HFF-Myc (cell line): Measurements from ENCODE around the gene C16orf90.

Experiments
- DNase-seq: peaks from one replicate; pipeline ENCODE4 v3.0.0-alpha.2; 2011; ENCODE audit warnings: low read depth; ENCODE audit errors: extremely low read depth
- H3K4me3 ChIP-seq: replicated peaks from 2 replicates; pipeline ENCODE4 v1.5.1; 2011; ENCODE audit warnings: low read depth, mild to moderate bottlenecking, control low read depth, low read length
- TF ChIP-seq, protein P1 (sequence below): IDR thresholded peaks from 2 replicates; pipeline ENCODE4 v1.5.1; 2012; ENCODE audit warnings: mild to moderate bottlenecking, low read depth, low read length, control low read depth; ENCODE audit errors: missing control alignments

Gene C16orf90

DNA sequence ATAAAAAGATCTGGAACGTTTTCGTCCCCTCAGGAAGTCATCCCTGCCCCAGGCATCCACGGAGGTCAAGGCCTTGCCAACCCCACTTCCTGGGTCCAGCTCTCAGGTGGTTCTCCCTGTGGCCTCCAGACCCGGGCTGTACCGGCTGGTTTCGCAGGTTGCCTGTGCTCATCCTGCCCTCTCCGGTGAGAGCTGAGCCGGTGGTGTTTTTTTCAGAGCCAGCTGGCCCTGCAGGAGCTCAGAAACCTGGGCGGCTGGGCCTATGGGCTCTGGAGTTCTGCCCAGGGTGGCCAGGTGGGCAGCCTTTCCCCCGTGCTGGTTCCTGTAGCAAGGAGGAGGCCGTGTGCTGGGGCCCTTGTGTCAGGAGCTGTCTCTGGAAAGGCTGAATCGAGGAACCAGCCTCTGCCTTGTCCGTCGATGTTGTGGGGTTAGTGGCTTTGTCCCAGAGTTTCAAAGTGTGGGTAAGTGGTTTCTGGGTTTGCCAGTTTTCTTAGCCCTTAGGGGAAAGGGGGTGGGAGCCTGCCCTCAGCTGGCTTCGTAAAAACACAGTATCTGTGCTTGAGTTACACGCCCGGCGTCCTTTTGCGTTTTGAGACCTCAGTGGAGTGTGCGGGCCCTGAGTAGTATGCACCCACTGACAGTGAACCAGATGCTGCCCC, 23.6 kb downstream of the C16orf90 start:
- DNase-seq: no peak
- TF ChIP-seq, protein P1, sequence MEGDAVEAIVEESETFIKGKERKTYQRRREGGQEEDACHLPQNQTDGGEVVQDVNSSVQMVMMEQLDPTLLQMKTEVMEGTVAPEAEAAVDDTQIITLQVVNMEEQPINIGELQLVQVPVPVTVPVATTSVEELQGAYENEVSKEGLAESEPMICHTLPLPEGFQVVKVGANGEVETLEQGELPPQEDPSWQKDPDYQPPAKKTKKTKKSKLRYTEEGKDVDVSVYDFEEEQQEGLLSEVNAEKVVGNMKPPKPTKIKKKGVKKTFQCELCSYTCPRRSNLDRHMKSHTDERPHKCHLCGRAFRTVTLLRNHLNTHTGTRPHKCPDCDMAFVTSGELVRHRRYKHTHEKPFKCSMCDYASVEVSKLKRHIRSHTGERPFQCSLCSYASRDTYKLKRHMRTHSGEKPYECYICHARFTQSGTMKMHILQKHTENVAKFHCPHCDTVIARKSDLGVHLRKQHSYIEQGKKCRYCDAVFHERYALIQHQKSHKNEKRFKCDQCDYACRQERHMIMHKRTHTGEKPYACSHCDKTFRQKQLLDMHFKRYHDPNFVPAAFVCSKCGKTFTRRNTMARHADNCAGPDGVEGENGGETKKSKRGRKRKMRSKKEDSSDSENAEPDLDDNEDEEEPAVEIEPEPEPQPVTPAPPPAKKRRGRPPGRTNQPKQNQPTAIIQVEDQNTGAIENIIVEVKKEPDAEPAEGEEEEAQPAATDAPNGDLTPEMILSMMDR: no peak
- no peak overlapping the region for H3K4me3 ChIP-seq

DNA sequence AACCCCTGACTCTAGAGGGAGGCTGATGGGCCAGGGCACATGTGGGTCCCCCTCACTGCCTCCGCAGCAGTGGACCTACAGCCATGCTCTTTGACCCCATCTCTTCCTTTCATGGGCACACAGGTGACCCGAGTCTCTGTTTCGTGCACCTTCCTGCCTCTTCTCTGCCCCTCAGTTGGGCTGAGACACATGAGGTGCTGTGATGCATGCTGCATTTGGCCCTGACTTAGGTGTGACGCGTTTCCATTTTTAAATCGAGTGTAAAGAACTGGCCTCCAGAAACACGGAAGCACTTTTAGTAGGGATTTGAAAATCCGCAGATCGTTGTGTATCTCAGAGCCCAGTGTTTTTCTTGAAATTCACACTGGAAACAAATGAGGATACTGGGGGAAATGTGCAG, 24.6 kb downstream of the C16orf90 start:
- TF ChIP-seq, protein P1: no peak
- DNase-seq: no peak
- H3K4me3 ChIP-seq: no peak overlapping the region

DNA sequence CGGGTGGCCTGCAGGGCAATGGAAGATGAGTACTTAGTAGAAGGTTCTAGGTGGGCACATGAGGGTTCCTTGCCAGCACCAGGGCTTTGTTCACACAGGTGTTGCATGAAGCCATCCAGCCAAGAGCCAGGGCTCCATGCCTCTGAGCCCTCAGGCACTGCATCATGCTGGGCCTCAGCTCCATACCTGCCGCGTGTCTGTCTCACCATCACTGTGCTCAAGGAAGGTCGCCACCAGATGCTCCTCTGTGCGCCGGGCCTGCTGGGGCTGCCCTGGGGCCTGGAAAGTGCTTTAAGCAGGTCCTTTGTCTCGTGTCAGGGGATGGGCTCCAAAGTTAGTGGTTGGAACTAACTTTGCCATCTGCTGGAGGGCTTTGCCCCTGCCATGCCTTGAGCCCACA, 25.6 kb downstream of the C16orf90 start:
- H3K4me3 ChIP-seq: no peak overlapping the region
- TF ChIP-seq, protein P1: no peak
- DNase-seq: no peak

DNA sequence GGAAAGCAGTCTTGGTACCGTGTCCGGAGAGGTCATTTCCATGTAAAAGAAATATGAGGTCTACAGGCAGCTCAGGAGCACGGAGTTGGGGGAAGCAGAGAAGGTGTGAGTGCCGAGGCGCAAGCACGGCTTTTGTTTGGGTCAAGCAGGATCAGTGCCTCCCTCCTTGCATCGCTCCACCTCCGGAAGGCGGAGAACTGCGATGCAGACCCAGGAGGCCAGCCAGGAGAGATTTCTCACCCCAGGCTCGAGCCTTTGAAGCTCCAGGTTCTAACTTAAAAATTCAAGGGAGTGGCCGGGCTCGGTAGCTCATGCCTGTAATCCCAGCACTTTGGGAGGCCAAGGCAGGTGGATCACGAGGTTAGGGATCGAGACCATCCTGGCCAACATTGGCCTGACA, 26.8 kb downstream of the C16orf90 start:
- H3K4me3 ChIP-seq: no peak overlapping the region
- TF ChIP-seq, protein P1: no peak
- no peak for DNase-seq

DNA sequence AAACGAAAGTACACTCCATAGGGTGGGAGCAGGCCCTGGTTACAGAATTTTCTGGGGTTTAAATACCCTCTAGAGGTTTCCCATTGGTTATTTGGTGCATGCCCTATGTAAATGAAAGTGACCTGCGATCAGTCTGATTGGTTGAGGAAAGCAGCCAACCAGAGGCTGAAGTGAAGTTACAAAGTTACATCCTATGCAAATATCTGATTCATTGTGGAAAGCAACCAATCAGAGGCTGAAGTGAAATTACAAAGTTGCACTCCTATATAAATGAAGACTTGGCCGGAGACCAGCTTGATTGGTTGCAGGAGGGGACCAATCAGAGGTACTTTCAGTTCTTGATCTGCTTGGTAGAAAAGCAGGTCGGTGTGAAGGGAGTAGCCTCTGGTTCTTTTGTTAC, 27.4 kb downstream of the C16orf90 start:
- no peak for DNase-seq

DNA sequence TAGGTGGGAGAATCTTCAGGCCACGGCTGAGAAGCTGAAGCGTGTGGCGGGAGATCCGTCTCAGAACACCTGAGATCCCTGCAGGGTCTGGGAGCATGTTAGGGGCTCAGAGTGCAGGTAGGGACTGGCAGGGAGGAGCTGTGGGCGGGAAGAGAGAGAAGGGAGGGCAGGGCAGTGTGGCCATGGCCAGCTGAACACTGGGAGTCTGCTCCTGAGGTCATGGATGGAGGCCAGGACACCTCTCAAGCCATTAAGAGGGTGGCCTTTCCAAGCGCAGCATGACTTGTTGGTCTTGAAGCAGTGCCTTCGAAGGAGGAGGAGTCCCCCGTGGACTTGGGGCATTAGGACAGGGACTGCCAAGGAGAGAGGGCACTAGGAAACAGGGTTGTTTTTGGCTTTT, 28.1 kb downstream of the C16orf90 start:
- DNase-seq: no peak
- no peak overlapping the region for H3K4me3 ChIP-seq
- TF ChIP-seq, protein P1: no peak

More for the DNA sequence above, 27.4 kb downstream of the C16orf90 start:
- H3K4me3 ChIP-seq: no peak overlapping the region
- TF ChIP-seq, protein P1: no peak

DNA sequence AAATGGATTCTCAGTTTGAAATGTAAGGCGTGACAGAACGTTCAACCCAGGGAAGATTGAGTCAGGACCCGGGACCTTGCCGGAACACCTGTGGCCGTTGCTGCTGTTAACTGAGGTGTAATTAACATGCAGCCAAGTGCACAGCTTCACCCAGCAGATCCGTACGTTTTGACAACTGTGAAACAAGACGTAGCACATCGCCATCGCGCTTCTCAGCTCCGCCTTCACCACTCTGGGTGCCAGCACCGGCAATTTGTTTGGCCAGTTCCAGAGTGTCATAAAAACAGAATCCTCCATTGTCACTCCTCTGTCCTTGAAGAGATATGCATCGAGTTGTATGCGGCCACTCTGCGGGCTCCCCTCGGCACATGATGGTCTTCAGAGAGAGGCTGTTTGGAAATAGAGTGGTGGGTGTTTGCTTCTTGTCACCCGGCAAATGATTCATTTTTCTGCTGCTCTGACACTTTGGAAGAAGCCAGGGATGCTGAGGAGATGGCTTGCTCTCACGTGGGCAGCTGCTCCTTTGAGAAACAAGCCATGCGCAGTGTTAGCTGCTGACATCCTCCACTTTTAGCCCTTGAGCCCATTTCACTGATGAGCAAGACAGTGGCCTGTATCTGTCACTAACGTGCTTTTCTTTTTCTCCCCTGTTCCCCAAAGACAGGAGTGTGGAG, 29.2 kb downstream of the C16orf90 start:
- TF ChIP-seq, protein P1: no peak
- no peak overlapping the region for H3K4me3 ChIP-seq
- DNase-seq: no peak
